GM19099 (cell line): ENCODE measurements around the gene TUBGCP6.
A peak's percentile ranks its signal among the peaks of the same experiment; 100 is the strongest.

ENCODE experiments used
- POLR2A ChIP-seq: IDR thresholded peaks from 3 replicates; pipeline ENCODE4 v1.6.1; 2011; ENCODE audit warnings: low read depth; ENCODE audit not compliant: insufficient read length; ENCODE audit errors: extremely low read depth

The TUBGCP6 gene

DNA sequence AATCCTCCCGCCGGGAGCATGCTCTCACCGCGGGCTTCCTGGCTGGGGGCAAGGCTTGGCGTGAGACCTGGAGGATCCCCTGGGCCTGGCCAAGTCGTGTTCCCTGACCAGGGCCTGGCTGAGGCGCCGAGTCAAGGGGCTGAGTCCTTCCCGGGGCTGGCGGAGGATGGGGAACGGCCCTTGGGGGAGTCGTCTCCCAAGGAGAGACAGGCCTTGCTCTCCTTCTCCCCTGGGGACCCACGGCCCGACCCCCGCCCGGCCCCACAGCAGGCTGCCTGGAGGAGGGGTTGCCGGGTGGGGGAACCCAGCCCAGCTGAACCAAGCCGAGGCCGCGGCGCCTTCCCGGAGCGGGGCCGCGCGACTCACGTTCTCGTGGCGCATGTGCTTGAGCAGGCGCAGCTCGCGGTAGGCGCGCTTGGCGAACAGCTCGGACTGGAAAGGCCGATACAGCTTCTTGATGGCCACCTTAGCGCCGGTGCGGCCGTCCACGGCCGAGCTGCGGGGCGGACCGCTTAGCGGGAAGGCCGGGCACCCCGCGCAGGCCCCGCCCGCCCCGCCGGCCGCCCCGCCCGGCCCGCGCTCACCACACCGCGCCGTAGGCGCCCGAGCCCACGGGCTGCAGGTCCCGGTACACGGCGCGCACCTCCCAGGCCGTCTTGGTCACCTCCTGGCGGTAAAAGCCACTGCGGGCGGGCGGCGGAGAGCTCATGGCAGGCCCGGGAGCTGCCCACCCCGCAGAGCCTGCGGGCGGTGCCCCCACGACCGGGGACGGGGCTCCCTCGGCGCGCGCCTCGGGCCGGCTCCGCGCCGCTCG lies 16.2 kb upstream of the TUBGCP6 start:
- TF ChIP-seq POLR2A, result peak; percentile 17

- no peak for TF ChIP-seq POLR2A
Observed at GRCh38 chr22:50260434-50260800, 15.6 kb upstream of the TUBGCP6 start.

DNA sequence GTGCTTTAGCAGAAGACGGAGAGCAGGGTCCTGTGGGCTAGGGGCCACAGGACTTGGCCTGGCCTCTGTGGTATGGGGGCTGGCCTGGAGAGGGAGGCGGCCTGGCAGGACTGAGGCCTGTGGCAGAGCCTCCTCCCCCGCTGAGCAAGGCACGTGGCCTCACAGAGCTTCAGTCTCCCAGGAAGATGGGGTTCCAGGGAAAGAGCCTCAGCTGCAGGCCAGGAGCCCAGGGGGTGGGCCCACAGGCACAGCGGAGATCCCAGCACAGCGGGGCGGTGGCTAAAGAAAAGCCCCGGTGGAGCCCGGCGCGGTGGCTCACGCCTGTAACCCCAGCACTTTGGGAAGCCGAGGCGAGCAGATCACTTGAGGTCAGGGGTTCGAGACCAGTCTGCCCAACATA lies 14.5 kb upstream of the TUBGCP6 start:
- no peak for TF ChIP-seq POLR2A

GRCh38 chr22:50258361-50259292 lies 13.8 kb upstream of the TUBGCP6 start:
- no peak for TF ChIP-seq POLR2A

DNA sequence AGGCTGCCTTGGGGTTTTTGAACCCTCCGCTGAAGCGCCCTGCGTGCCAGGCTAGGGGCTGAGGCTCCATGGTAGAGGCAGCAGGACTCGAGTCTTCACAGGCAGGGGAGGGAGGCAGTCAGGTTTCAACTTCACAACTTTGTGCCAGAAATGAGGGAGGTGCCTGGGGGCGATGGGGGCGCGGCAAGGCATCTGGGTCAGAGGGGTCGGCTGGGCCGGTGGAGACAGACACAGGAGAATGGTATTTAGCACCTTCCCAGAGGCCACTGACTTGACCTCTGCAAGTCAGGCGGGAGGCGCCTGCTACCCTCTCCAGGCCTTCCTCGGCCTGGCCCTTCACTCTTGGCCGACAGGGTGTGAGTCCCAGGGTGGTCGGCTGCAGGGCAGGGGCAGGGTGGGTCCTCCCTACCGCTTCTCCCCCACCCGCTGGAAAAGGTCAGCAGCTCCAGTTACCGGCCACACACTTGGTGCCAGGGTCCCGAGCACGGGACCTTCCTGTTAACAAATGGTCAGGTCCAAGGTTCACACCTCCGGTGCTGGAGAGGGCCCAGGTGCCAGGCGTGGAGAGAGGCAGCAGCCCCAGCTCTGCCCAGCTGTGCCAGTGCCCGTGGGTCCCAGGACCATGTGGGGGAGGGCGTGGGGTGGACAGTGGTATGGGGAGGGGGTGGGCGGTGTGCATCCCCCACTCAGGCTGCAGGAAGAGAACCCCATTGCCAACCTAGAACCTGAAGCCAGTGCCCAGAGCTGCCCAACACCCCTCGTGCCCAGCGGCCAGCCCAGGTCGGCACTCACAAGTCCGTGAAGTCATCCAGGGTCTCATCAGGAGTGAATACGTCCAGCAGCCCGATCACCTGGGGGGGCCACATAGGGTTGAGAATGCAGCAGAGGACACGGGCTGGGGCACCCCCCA lies 12.9 kb upstream of the TUBGCP6 start:
- TF ChIP-seq POLR2A, result no peak

DNA sequence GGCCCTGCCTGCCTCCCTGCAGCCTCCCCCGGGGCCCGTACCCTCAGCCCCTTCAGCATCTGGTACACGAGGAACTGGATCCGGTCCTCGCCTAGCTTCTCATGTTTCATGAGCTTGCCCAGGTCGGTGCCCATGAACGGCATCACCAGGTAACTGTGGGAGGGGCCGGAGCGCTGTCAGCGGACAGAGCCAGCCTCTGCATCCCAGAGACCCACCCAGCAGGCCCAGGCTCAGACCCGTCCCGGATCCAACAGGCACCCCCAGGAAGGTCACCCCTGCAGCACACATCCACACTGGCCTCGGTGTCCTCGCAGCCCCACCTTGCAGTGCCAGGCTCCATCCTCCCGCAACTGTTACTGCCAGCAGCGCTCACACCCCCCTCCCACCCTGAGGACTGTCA lies 12.2 kb upstream of the TUBGCP6 start:
- TF ChIP-seq POLR2A, result no peak

GRCh38 chr22:50256258-50256862 lies 11.5 kb upstream of the TUBGCP6 start:
- TF ChIP-seq POLR2A, result no peak

GRCh38 chr22:50255607-50256006 lies 10.8 kb upstream of the TUBGCP6 start:
- no peak for TF ChIP-seq POLR2A

GRCh38 chr22:50255099-50255498 lies 10.3 kb upstream of the TUBGCP6 start:
- TF ChIP-seq POLR2A, result no peak

DNA sequence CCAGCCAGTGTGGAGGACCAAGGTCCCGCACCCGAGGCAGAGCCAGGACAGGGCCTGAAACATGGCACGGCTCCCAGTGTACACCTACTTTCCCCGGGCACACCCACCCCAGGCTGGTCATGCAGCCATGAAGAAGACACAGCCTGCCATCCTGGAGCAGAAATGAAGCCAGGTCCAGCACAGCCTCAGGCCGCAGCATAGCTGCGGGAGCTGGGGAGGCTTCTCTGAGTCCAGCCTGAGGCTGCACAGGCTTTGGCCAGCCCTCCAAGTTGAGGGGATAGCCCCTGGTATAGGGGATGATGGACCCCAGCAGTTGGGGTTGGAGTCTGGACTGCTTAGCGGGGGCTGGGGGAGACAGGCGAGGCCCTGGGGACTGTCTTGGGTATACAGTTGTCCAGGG lies 9.1 kb upstream of the TUBGCP6 start:
- TF ChIP-seq POLR2A, result no peak

DNA sequence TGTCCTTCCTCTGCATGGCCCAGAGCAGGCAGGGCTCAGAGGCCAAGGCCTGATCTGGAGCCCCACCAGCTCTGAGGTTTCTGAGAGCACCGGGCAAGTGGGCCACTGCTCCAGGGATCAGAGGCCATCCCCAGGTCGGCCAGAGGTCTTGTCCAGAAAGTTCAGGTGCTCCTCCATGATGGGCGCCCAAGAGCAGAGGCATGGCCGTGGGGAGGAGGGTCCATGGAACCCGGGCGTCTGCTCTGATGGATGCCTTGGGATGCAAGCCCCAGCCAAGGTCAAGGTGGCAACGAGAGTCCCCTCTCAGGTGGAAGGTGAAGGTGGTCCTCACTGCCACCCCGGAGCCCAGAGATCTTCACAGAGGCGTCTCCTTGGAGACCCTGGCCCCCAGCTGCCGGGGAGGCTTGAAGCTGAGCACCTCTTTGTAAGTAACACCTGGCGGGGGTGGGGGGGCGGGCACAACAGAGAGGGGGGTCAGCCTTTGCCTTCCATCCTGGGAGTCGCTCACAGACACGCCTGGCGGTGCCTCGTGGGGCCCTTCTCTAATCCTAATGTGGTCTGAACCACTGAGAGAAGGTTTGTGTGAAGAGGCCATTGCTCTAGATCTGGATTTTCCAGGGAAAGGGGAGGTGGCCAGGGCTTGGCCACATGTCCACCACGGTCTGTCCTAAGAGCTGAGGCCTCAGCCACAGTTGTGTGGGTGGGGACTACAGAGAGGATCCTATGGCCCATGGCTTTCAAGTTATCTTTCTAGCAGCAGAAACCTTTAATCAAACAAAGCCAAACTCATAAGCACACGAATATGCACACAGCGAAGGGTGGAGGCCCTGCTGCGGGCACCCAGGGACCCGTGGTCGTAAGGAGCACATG lies 8.5 kb upstream of the TUBGCP6 start:
- TF ChIP-seq POLR2A, result no peak

GRCh38 chr22:50252082-50253045 lies 7.5 kb upstream of the TUBGCP6 start:
- TF ChIP-seq POLR2A, result no peak
